Hepatocyte (in vitro differentiated cells): ENCODE results near the gene CHMP4B.

ENCODE experiments used
- CTCF ChIP-seq: fragments of 200-600 bp; sonication (generic); IDR thresholded peaks from 2 replicates; pipeline ENCODE4 v1.5.1; 2016; ENCODE audit warnings: antibody characterized with exemption, mild to moderate bottlenecking; ENCODE audit not compliant: poor library complexity
- EZH2 ChIP-seq: fragments of 200-600 bp; sonication (generic); IDR thresholded peaks from 2 replicates; pipeline ENCODE4 v1.6.1; 2016; ENCODE audit warnings: antibody characterized with exemption, mild to moderate bottlenecking, borderline replicate concordance
- EZH2phosphoT487 ChIP-seq: fragments of 200-600 bp; sonication (generic); IDR thresholded peaks from one replicate; pipeline ENCODE4 v1.6.1; 2018; ENCODE audit warnings: antibody characterized with exemption, mild to moderate bottlenecking, low read depth, moderate library complexity; ENCODE audit not compliant: unreplicated experiment, severe bottlenecking

DNA sequence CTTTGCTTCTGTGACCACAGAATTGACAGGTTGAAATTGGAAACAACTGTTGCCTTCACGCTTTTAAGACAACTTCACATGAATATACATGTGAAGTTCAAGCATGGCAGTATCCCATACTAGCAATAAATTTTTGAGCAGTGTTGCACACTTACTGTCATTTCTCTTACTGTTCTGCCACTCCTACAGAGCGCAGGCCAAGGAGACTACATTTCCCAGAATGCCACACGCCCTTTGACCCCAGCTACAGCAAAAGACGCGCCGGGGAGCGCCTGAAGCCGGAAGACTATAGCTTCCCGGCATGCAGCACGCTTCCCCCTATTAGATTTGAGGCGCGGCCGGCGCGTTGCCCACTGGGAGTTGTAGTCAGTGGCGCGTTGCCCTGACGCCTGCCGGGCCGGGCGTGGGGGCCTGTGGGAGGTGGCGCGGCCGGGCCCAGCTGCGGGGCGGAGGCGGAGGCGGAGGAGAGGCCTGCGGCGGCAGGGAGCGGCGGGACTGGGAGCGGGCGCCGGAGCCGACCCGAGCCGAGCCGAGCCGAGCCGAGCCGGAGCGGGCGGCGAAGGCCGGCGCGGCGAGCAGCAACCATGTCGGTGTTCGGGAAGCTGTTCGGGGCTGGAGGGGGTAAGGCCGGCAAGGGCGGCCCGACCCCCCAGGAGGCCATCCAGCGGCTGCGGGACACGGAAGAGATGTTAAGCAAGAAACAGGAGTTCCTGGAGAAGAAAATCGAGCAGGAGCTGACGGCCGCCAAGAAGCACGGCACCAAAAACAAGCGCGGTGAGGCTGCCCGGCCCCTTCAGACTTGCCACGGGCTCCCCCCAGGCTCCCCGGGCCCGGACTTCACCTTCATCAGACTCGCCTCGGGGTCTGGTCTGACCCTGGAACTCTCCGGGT is at the start of gene CHMP4B:
- no peak for TF ChIP-seq CTCF
- no peak for TF ChIP-seq EZH2
- no peak for TF ChIP-seq EZH2phosphoT487
